NT2/D1 (cell line): Measurements from ENCODE around the gene RFX4.

ENCODE experiments used
- DNase-seq: peaks from one replicate; pipeline ENCODE4 v3.0.0-alpha.2; 2011; ENCODE audit warnings: low read depth, low spot score
- H3K27me3 ChIP-seq: 2 replicates; pipeline ENCODE4 v1.6.0; 2011; ENCODE audit warnings: mild to moderate bottlenecking; ENCODE audit not compliant: insufficient read length, insufficient read depth
- H3K36me3 ChIP-seq: 2 replicates; pipeline ENCODE4 v1.6.1; 2011; ENCODE audit warnings: mild to moderate bottlenecking, low read length, mixed read lengths; ENCODE audit not compliant: insufficient read depth, insufficient read length
- H3K4me1 ChIP-seq: 2 replicates; pipeline ENCODE4 v1.5.1; 2011; ENCODE audit not compliant: insufficient read depth, insufficient read length
- H3K4me3 ChIP-seq: 2 replicates; pipeline ENCODE4 v1.5.1; 2011; ENCODE audit warnings: low read depth; ENCODE audit not compliant: insufficient read length
- H3K9ac ChIP-seq: 2 replicates; pipeline ENCODE4 v1.6.0; 2011; ENCODE audit warnings: low read depth; ENCODE audit not compliant: insufficient read length
- H3K9me3 ChIP-seq: 2 replicates; pipeline ENCODE4 v1.5.1; 2011; ENCODE audit warnings: mild to moderate bottlenecking, low read length; ENCODE audit not compliant: insufficient read depth
- SUZ12 ChIP-seq: IDR thresholded peaks from 2 replicates; pipeline ENCODE4 v1.6.1; 2011; ENCODE audit not compliant: insufficient read length, insufficient read depth; ENCODE audit errors: extremely low read depth
- YY1 ChIP-seq: IDR thresholded peaks from 2 replicates; pipeline ENCODE4 v1.6.1; 2011; ENCODE audit not compliant: insufficient read length, insufficient read depth
- ZNF274 ChIP-seq: IDR thresholded peaks from 2 replicates; pipeline ENCODE4 v1.6.1; 2011; ENCODE audit warnings: mild to moderate bottlenecking, low read depth, low read length

RFX4 gene

DNA sequence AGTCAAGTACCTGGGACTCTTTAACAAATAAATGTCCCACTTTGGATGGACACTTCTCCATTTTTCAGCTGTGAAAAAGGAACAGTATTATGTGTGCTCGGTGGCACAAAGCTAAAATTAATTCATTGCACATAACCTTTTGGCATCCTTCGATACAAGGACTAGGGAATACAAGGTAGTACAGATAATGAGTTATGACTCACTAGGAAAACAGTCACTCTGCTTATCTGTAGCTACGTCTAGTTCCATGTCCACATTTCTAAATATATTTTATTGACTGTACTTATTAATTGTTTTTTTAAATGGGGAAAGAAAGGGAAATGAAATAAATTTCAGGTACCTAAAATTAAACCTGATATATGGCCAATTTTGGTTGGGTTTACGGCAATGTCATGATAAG, 156.5 kb downstream of the RFX4 start:
- Histone ChIP-seq H3K36me3 (no peaks in the 10 kb centered on the region), H3K4me1 (no peaks in the 10 kb centered on the region), H3K27me3 (no peaks in the 10 kb centered on the region), H3K9ac (no peak overlapping the region), H3K9me3 (no peaks in the 10 kb centered on the region), H3K4me3 (no peak overlapping the region)
- no peak for TF ChIP-seq SUZ12
- TF ChIP-seq ZNF274: no peak
- TF ChIP-seq YY1: no peak
- no peak for DNase-seq

GRCh38 chr12:106739815-106740530, 157.2 kb downstream of the RFX4 start:
- no peaks in the 10 kb centered on the region for H3K27me3 ChIP-seq
- no peak for DNase-seq
- H3K9ac ChIP-seq: no peak overlapping the region
- no peaks in the 10 kb centered on the region for H3K4me1 ChIP-seq
- H3K36me3 ChIP-seq: no peaks in the 10 kb centered on the region
- TF ChIP-seq SUZ12 (no peak), YY1 (no peak), ZNF274 (no peak)
- H3K9me3 ChIP-seq: no peaks in the 10 kb centered on the region
- no peak overlapping the region for H3K4me3 ChIP-seq

DNA sequence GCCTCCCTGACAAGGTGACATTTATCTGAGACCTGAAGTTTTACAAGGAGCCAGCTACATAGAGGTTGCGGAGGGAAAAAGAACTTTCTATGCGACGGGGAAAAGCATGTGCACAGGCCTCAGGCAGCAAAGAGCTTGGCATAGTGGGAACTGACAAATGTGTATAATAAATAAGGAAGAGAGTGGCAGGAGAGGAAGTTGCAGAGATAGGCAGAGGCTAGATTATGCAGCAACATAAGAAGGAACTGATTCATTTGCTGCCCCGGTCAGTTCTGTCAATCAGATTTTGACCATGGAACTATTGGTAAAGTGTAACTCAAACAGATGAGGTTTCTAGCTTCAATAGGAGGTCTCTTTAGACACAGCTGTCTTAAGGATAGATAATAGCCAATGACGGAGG, 158.0 kb downstream of the RFX4 start:
- Histone ChIP-seq H3K9ac (no peak overlapping the region), H3K36me3 (no peaks in the 10 kb centered on the region), H3K4me1 (no peaks in the 10 kb centered on the region), H3K4me3 (no peak overlapping the region), H3K9me3 (no peaks in the 10 kb centered on the region), H3K27me3 (no peaks in the 10 kb centered on the region)
- no peak for DNase-seq
- no peak for TF ChIP-seq ZNF274
- no peak for TF ChIP-seq SUZ12
- TF ChIP-seq YY1: no peak

- TF ChIP-seq YY1: no peak
- TF ChIP-seq SUZ12: no peak
- TF ChIP-seq ZNF274: no peak
- Histone ChIP-seq H3K9ac (no peak overlapping the region), H3K9me3 (no peaks in the 10 kb centered on the region), H3K4me3 (no peak overlapping the region), H3K4me1 (no peaks in the 10 kb centered on the region), H3K27me3 (no peaks in the 10 kb centered on the region), H3K36me3 (no peaks in the 10 kb centered on the region)
- DNase-seq: no peak
These were observed 158.4 kb downstream of the RFX4 start for GRCh38 chr12:106741247-106741646.

DNA sequence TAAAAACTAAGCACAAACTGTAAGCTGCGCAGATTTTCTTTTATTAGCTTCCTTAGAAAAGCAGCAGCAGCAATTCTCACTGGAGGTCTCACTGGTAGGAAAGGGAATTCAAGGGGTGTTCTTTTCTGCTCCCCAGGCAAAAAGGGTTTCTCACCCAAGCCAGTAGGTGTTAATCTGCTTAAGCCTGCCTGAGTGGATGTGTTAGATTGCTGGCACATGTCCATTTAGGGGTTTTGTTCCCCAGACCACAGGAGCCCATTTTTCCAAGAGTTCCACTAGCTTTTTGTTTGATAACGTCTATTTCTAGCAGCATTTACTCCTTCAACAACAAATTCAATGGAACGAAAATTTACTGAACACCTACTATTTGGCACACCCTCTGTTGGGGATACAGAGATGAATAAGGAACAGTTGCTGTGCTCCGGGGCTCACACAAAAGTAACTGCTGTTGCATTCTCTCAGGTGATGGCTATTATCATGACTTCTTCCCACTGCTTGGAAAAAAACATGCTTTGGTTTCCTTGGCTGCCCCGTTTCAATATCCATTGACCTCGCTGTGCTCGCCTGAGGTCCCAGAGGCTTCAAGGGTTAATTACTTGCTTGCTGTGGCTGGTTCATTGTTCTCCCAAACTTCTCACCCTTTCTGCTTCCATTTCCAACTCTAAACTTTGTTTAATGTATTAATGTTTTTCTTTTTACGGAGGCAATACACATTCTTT, 160.6 kb downstream of the RFX4 start:
- DNase-seq: no peak
- TF ChIP-seq ZNF274 (no peak), YY1 (no peak), SUZ12 (no peak)

DNA sequence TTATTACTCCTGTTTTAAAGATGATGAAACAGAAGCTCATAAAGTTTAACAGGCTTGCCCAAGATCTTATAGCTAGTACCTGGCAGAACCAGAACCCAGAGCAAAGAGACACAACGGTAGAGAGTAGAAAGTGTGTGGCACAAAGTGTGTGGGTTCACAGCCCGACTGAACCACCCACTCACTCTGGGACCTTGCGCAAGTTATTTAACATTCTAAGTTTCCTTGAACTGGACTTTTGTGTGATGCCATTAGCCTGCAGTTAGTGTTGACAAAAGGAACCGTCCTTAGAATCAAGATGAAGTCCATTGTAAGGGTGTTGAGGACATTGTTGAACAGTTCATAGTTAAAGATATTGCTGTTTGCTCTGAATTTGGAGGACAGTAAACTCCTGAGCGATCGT, 161.8 kb downstream of the RFX4 start:
- H3K27me3 ChIP-seq: no peaks in the 10 kb centered on the region
- no peaks in the 10 kb centered on the region for H3K4me1 ChIP-seq
- no peak overlapping the region for H3K4me3 ChIP-seq
- no peaks in the 10 kb centered on the region for H3K36me3 ChIP-seq
- no peak for DNase-seq
- no peak for TF ChIP-seq SUZ12
- TF ChIP-seq ZNF274: no peak
- TF ChIP-seq YY1: no peak
- no peak overlapping the region for H3K9ac ChIP-seq
- no peaks in the 10 kb centered on the region for H3K9me3 ChIP-seq

More for the DNA sequence above, 160.6 kb downstream of the RFX4 start:
- Histone ChIP-seq H3K36me3 (no peaks in the 10 kb centered on the region), H3K9ac (no peak overlapping the region), H3K27me3 (no peaks in the 10 kb centered on the region), H3K4me3 (no peak overlapping the region), H3K9me3 (no peaks in the 10 kb centered on the region), H3K4me1 (no peaks in the 10 kb centered on the region)

- DNase-seq: no peak
- TF ChIP-seq ZNF274 (no peak), YY1 (no peak), SUZ12 (no peak)
- H3K36me3 ChIP-seq: no peaks in the 10 kb centered on the region
- no peaks in the 10 kb centered on the region for H3K27me3 ChIP-seq
- H3K9me3 ChIP-seq: no peaks in the 10 kb centered on the region
- no peak overlapping the region for H3K4me3 ChIP-seq
- no peaks in the 10 kb centered on the region for H3K4me1 ChIP-seq
- no peak overlapping the region for H3K9ac ChIP-seq
These were observed 162.5 kb downstream of the RFX4 start for GRCh38 chr12:106745181-106745745.
